GM12878 (cell line): ENCODE data around the gene GRAMD1C. TPM values are rescaled to one million over a fixed set of nuclear protein-coding genes. Genes with fewer than 3 reads are reported as not detected.

Experiments used
- ATAC-seq: fragments of 200-7000 bp; cut with Tn5 transposase; 3 replicates; pipeline ENCODE4 v1.9.1; 2020; ENCODE audit warnings: mild to moderate bottlenecking, moderate library complexity
- BruUV-seq: library from RNA; stranded (reverse); fragments of 400-500 nt; replicated peaks from 2 replicates; lab custom pipeline; 2021; lab: Mats Ljungman, UMichigan
- CTCF ChIA-PET: fragments of 300-600 bp; sonication (Branson Sonifier 250); formaldehyde crosslinking; extraction: SDS; loops from one replicate; lab custom pipeline; 2021; ENCODE audit warnings: inconsistent platforms; lab: Yijun Ruan, JAX
- POLR2A ChIA-PET: fragments of 350-600 bp; formaldehyde crosslinking; extraction: SDS; loops from one replicate; lab custom pipeline; 2021; ENCODE audit warnings: inconsistent platforms; lab: Charles Lee
- RAD21 ChIA-PET: fragments of 300-600 bp; sonication (Branson Sonifier 250); formaldehyde crosslinking; loops from one replicate; lab custom pipeline; 2023; ENCODE audit warnings: antibody characterized with exemption; ENCODE audit not compliant: unreplicated experiment; lab: Charles Lee
- SMC1A ChIA-PET: fragments of 300-600 bp; sonication (Branson Sonifier 250); formaldehyde crosslinking; loops from one replicate; lab custom pipeline; 2023; ENCODE audit not compliant: unreplicated experiment, uncharacterized antibody; lab: Charles Lee
- DNase-seq: peaks from one replicate; pipeline ENCODE4 v3.0.0-alpha.2; 2011; ENCODE audit warnings: low read depth, low spot score
- FAIRE-seq: peaks from 3 replicates; lab custom pipeline; 2011; peaks lifted over from hg19 to GRCh38; lab: Jason Lieb, UNC
- H2AFZ ChIP-seq: 2 replicates; pipeline ENCODE4 v1.6.0; 2011; ENCODE audit warnings: low read depth, low read length, control low read depth; ENCODE audit not compliant: control insufficient read depth
- H3K27ac ChIP-seq: 2 replicates; pipeline ENCODE4 v1.5.1; 2011; ENCODE audit warnings: control low read depth; ENCODE audit not compliant: control insufficient read depth, insufficient read depth
- H3K27me3 ChIP-seq, 2 experiments: replicated peaks in 1 of 2; 2 replicates each; pipeline versions ENCODE4 v1.6.0 to v1.6.1; 2011; ENCODE audit warnings: low read length in 1 of 2; ENCODE audit not compliant: control insufficient read depth in 2 of 2, insufficient read depth in 2 of 2
- H3K36me3 ChIP-seq, 2 experiments: 2 replicates each; pipeline ENCODE4 v1.5.1; 2011; ENCODE audit warnings: low read length in 1 of 2; ENCODE audit not compliant: control insufficient read depth in 2 of 2, insufficient read depth in 2 of 2
- H3K4me1 ChIP-seq: 2 replicates; pipeline ENCODE4 v1.6.1; 2011; ENCODE audit warnings: mild to moderate bottlenecking, low read length, moderate library complexity, mixed read lengths; ENCODE audit not compliant: control insufficient read depth, insufficient read depth
- H3K4me2 ChIP-seq: 2 replicates; pipeline ENCODE4 v1.6.0; 2011; ENCODE audit warnings: control low read depth; ENCODE audit not compliant: control insufficient read depth, insufficient read depth
- H3K4me3 ChIP-seq: fragments of 200-600 bp; sonication (generic); 2 replicates; pipeline ENCODE4 v1.5.1; 2016
- H3K79me2 ChIP-seq: 2 replicates; pipeline ENCODE4 v1.6.0; 2011; ENCODE audit warnings: low read length; ENCODE audit not compliant: control insufficient read depth, insufficient read depth
- H3K9ac ChIP-seq: 2 replicates; pipeline ENCODE4 v1.8.0; 2011; ENCODE audit warnings: low read length, control low read depth, mixed read lengths; ENCODE audit not compliant: control insufficient read depth, insufficient read depth
- H3K9me3 ChIP-seq: replicated peaks from 3 replicates; pipeline ENCODE4 v1.5.1; 2011; ENCODE audit warnings: mild to moderate bottlenecking, low read length; ENCODE audit not compliant: control insufficient read depth, insufficient read depth
- H4K20me1 ChIP-seq: 2 replicates; pipeline ENCODE4 v1.6.0; 2011; ENCODE audit not compliant: control insufficient read depth, insufficient read depth
- CUX1 ChIP-seq: IDR thresholded peaks from 2 replicates; pipeline ENCODE4 v1.6.1; 2012; ENCODE audit warnings: improper control_type of control experiment, low read depth, low read length; ENCODE audit not compliant: insufficient replicate concordance
- FOXM1 ChIP-seq: IDR thresholded peaks from 2 replicates; pipeline ENCODE4 v1.6.1; 2012; ENCODE audit warnings: low read depth, mild to moderate bottlenecking, inconsistent platforms, low read length, moderate library complexity
- IRF4 ChIP-seq: IDR thresholded peaks from 2 replicates; pipeline ENCODE4 v1.6.1; 2011; ENCODE audit warnings: low read depth, low read length
- PML ChIP-seq: IDR thresholded peaks from 2 replicates; pipeline ENCODE4 v1.6.1; 2012; ENCODE audit warnings: low read length, inconsistent platforms
- ZNF207 ChIP-seq: fragments of 450-650 bp; IDR thresholded peaks from 2 replicates; pipeline ENCODE4 v1.6.1; 2014; ENCODE audit warnings: antibody characterized with exemption, mild to moderate bottlenecking, borderline replicate concordance
- WGBS: methylation state at CpG from one replicate; pipeline ENCODE4 v1.1.6; 2016; ENCODE audit warnings: low lambda C conversion rate; ENCODE audit not compliant: insufficient replicate concordance, insufficient coverage; ENCODE audit errors: missing lambda C conversion rate; 5-methylcytosine and 5-hydroxymethylcytosine counted together
- in situ Hi-C: fragments of 300-500 bp; cut with MboI; formaldehyde crosslinking; loops from 9 replicates; pipeline ENCODE4 v1.14.3; 2018; ENCODE audit warnings: mixed read lengths
- intact Hi-C: fragments of 100-400 bp; cut with micrococcal nuclease; formaldehyde crosslinking; loops from one replicate; pipeline ENCODE4 v1.14.2; 2022; ENCODE audit not compliant: unreplicated experiment
- polyA plus RNA-seq, 11 experiments: library from polyadenylated mRNA; depleted of rRNA in 4 of 11; unstranded in 6 of 11; stranded (reverse) in 5 of 11; fragments of >200 nt; fragmentation: Nextera tagmentation in 4 of 11; fragmentation: Illumina TruSeq in 1 of 11; extraction: Ambion mirVana in 4 of 11; extraction: Trizol in 1 of 11; gene quantifications; 1 replicate in 1 of 11; 2 replicates in 10 of 11; pipeline versions ENCODE4 v1.2.1 to v1.2.3, GENCODE V29; 2011 to 2016; ENCODE audit warnings: inconsistent platforms in 2 of 11, missing spikeins in 2 of 11, low read depth in 1 of 11
- total RNA-seq, 4 experiments: library from RNA; depleted of rRNA in 3 of 4; stranded (reverse); fragments of >200 nt in 3 of 4; fragmentation: Illumina TruSeq in 1 of 4; extraction: Trizol in 1 of 4; gene quantifications; 2 replicates each; pipeline versions ENCODE4 v1.2.1 to v1.2.3, GENCODE V29; 2013 to 2021
- TF ChIP-seq, protein P1 (sequence below): fragments of 450-650 bp; IDR thresholded peaks from 2 replicates; pipeline ENCODE4 v1.6.1; 2017; ENCODE audit warnings: antibody characterized with exemption, mild to moderate bottlenecking, moderate library complexity
- TF ChIP-seq, protein P2 (sequence below): IDR thresholded peaks from 2 replicates; pipeline ENCODE4 v1.6.1; 2012; ENCODE audit warnings: low read depth, low read length, improper control_type of control experiment

The GRAMD1C gene
- total and polyA plus RNA-seq, 10 of the 15 experiments (the other 5 are each of a cell fraction or from before 2014, with no cell fraction given), result 3.2 to 9.2 (median 5.5) TPM

- H3K4me2 ChIP-seq, result no peak overlapping the region
Measured at GRCh38 chr3:113847664-113848461, 9.3 kb downstream of the GRAMD1C start.

More at GRCh38 chr3:113847664-113848461, 9.3 kb downstream of the GRAMD1C start:
- Histone ChIP-seq H3K79me2 (no peaks in the 10 kb centered on the region), H2AFZ (no peak overlapping the region), H3K9ac (no peak overlapping the region), H3K9me3 (no peaks in the 10 kb centered on the region), H4K20me1 (no peaks in the 10 kb centered on the region), H3K36me3 (no peaks in the 10 kb centered on the region), H3K4me3 (no peak overlapping the region), H3K27me3 (no peaks in the 10 kb centered on the region), H3K27ac (no peak overlapping the region), H3K4me1 (no peaks in the 10 kb centered on the region)
- ChIA-PET CTCF (interaction anchor here (0.5 to 1.3 kb wide), 2 partner anchors 9 to 22 kb away, joined by 3 read pairs; partner anchors contain the start of gene GRAMD1C), SMC1A (no interaction called here), RAD21 (no interaction called here), POLR2A (no interaction called here)
- DNase-seq (no peak), ATAC-seq (no peak), FAIRE-seq (no peak)
- WGBS, result 73% methylated on average over 2 of the region's 2 CpGs
- no TSS peak for BruUV-seq
- TF ChIP-seq, protein P1, sequence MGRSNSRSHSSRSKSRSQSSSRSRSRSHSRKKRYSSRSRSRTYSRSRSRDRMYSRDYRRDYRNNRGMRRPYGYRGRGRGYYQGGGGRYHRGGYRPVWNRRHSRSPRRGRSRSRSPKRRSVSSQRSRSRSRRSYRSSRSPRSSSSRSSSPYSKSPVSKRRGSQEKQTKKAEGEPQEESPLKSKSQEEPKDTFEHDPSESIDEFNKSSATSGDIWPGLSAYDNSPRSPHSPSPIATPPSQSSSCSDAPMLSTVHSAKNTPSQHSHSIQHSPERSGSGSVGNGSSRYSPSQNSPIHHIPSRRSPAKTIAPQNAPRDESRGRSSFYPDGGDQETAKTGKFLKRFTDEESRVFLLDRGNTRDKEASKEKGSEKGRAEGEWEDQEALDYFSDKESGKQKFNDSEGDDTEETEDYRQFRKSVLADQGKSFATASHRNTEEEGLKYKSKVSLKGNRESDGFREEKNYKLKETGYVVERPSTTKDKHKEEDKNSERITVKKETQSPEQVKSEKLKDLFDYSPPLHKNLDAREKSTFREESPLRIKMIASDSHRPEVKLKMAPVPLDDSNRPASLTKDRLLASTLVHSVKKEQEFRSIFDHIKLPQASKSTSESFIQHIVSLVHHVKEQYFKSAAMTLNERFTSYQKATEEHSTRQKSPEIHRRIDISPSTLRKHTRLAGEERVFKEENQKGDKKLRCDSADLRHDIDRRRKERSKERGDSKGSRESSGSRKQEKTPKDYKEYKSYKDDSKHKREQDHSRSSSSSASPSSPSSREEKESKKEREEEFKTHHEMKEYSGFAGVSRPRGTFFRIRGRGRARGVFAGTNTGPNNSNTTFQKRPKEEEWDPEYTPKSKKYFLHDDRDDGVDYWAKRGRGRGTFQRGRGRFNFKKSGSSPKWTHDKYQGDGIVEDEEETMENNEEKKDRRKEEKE, result no peak
- TF ChIP-seq IRF4 (no peak), CUX1 (no peak), ZNF207 (no peak), PML (no peak), FOXM1 (no peak)
- TF ChIP-seq, protein P2, sequence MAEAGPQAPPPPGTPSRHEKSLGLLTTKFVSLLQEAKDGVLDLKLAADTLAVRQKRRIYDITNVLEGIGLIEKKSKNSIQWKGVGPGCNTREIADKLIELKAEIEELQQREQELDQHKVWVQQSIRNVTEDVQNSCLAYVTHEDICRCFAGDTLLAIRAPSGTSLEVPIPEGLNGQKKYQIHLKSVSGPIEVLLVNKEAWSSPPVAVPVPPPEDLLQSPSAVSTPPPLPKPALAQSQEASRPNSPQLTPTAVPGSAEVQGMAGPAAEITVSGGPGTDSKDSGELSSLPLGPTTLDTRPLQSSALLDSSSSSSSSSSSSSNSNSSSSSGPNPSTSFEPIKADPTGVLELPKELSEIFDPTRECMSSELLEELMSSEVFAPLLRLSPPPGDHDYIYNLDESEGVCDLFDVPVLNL, result no peak
- intact Hi-C loops (loop anchor here (10.0 kb wide), 1 partner anchor 207 kb away; the partner anchor contains the start of genes CCDC191 and QTRT2), in situ Hi-C loops (no loop called here)
